Activated T-helper 2 cell treated with anti-CD3 and anti-CD28 coated beads, Interferon-gamma antibody, Interleukin-2, Interleukin-4, amounts not matched to agents 10 μg/mL and 5 μg/mL and 100 μg/mL, durations not matched to agents 14 hours and 24 hours and 36 hours (primary cell): Measurements from ENCODE around the gene ITGA4. TPM values are rescaled to one million over a fixed set of nuclear protein-coding genes. Genes with fewer than 3 reads are reported as not detected.

ENCODE experiments used
- DNase-seq: peaks from one replicate; pipeline ENCODE4 v3.0.0; 2021; ENCODE audit warnings: low spot score
- H3K27ac Mint-ChIP-seq: one replicate; pipeline ENCODE4 v1.8.0; 2021; ENCODE audit warnings: mixed read lengths
- H3K27me3 Mint-ChIP-seq: one replicate; pipeline ENCODE4 v1.8.0; 2021; ENCODE audit warnings: low read depth, mixed read lengths
- H3K36me3 Mint-ChIP-seq: one replicate; pipeline ENCODE4 v1.8.0; 2021; ENCODE audit warnings: low read depth, mixed read lengths
- H3K4me1 Mint-ChIP-seq: one replicate; pipeline ENCODE4 v1.8.0; 2021; ENCODE audit warnings: low read depth, mixed read lengths
- H3K4me3 Mint-ChIP-seq: one replicate; pipeline ENCODE4 v1.8.0; 2021; ENCODE audit warnings: low read depth, mild to moderate bottlenecking, moderate library complexity, mixed read lengths
- H3K9me3 Mint-ChIP-seq: one replicate; pipeline ENCODE4 v1.8.0; 2021; ENCODE audit warnings: mixed read lengths
- intact Hi-C: fragments of 100-400 bp; cut with micrococcal nuclease; formaldehyde crosslinking; loops from one replicate; pipeline ENCODE4 v1.15.1; 2023
- total RNA-seq: library from RNA; stranded (reverse); gene quantifications from 2 replicates; pipeline ENCODE4 v1.2.3, GENCODE V29; 2022

The ITGA4 gene
- total RNA-seq, 1 donor from 2014 or later: 96.5 TPM

DNA sequence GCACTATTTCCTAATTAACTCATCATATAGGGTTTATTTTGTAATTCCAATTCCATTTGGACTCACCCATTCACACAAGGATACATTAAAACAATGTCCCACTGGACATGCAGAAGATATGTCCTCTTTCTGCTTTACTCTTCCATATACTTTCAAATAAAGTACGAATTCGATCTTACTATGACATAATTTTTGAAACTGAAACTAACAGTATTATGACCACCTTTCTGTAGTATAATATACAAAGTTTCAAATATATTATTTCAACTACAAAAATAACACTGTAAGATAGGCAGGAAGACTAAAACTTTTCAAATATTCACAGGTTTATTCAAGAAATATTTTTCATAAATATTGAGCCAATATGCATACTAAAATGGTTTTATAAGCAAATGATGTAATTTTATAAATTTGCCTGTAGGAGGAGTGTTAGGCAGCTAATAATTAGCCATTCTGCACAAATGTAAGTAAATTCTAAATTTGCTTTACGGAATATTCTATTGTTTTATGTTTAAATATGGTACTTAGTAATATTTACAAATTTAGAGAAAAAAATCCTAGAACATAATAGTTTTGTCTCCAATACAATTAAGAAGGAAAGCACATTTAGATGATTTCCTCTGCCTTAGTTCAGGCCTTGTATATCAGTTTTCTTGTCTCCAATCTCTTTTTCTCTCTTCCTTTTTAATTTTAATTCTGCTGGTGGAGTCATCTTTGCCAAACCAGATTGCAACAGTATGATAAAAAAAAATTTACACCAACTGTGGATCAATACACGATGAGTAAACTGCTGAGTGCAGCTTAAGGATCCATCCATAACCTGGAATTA lies 113.9 kb downstream of the ITGA4 start:
- Mint-ChIP-seq H3K4me3 (no peak overlapping the region), H3K4me1 (peaks cover 3% of the 10 kb centered on the region), H3K27me3 (peaks cover 28% of the 10 kb centered on the region), H3K27ac (no peak overlapping the region), H3K9me3 (no peaks in the 10 kb centered on the region), H3K36me3 (no peaks in the 10 kb centered on the region)
- DNase-seq: no peak
- intact Hi-C loops: loop anchor here (5.0 to 10.0 kb wide), 3 partner anchors 106 to 496 kb away; no protein-coding TSS in a partner anchor

DNA sequence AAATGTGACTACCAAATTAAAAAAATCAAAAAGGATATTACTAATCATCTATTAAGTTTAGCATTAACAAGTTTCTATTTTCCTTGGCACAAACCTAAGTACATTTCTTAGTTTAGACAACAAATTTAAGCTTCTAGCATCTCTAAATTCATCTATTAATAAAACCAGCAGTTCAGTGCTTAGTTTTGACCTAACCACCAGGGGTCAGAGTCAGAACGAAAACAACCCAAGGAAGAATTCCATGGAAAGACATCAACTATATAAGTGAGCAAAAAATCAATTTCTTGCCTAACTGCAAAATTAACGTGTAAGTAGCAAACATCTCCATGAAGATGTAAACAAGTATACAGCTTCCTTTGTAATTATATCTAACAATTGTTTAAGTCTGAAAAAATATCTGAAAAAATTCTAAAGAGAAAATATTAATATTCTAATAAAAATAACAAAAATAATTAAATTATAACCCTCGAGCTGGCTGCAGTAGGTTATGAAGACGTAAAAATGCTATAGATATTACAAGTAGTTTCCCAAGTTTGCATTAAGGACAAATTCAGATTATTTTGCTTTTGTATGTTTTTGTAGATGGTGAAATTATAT lies 116.1 kb downstream of the ITGA4 start:
- H3K27ac Mint-ChIP-seq: no peak overlapping the region
- H3K4me3 Mint-ChIP-seq: no peak overlapping the region
- H3K4me1 Mint-ChIP-seq: peaks cover 3% of the 10 kb centered on the region
- intact Hi-C loops: loop anchor here (5.0 to 10.0 kb wide), 3 partner anchors 104 to 498 kb away; no protein-coding TSS in a partner anchor
- no peak for DNase-seq
- no peaks in the 10 kb centered on the region for H3K36me3 Mint-ChIP-seq
- no peaks in the 10 kb centered on the region for H3K9me3 Mint-ChIP-seq
- peaks cover 26% of the 10 kb centered on the region for H3K27me3 Mint-ChIP-seq

DNA sequence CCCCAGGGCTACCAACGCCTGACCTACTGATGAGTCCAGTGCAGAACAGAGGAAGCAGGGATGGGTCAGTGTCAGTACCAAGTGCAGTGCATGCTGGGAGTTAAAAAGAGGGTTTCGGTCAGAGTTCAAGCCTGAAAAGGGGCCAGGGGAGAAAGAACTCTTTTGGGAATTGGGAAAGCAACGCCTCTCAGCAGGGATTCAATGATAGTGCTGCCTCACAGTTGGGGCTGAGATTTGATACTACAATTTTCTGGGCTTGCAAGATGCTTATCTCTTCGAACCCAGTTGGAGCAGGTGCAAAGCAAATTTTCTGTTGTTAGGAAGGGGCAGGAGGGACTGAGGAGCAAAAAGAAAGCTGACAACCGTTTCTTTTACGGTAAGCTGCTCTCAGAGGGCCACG lies 117.1 kb downstream of the ITGA4 start:
- H3K36me3 Mint-ChIP-seq: no peaks in the 10 kb centered on the region
- H3K4me3 Mint-ChIP-seq: no peak overlapping the region
- DNase-seq: no peak
- H3K9me3 Mint-ChIP-seq: no peaks in the 10 kb centered on the region
- no peaks in the 10 kb centered on the region for H3K4me1 Mint-ChIP-seq
- intact Hi-C loops: loop anchor here (5.0 to 10.0 kb wide), 3 partner anchors 103 to 500 kb away; no protein-coding TSS in a partner anchor
- peaks cover 25% of the 10 kb centered on the region for H3K27me3 Mint-ChIP-seq
- no peak overlapping the region for H3K27ac Mint-ChIP-seq

DNA sequence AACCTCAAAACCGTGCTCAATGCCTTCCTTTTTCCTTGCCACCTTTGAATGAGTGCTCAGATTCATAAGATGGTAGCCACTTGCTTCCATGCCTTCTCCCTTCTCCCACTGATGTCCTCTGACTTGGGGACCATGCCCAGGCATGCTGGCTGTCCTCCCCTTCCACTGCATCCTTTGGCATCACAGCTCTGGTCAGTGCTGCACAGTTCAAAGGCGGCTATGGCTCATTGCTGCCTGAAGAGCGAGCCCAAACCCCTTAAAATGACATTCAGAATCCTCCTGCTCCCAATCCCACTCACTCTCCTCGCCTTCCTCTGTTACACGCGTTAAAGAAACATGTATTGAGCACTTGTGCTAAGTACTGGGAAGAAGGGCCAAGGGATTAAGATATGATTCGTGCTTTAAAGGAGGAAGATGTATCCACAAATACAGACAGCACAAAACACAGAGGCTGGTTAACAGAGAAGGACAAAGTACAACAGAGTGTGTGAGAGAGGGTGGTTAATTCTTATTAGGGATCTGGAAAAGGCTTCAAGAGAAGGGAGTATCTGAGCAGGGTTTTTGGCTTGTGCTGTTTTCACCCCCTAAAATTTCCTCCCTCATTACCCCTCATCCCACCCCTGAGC lies 118.0 kb downstream of the ITGA4 start:
- Mint-ChIP-seq H3K9me3 (no peaks in the 10 kb centered on the region), H3K4me1 (no peaks in the 10 kb centered on the region), H3K36me3 (no peaks in the 10 kb centered on the region), H3K27me3 (peaks cover 22% of the 10 kb centered on the region), H3K27ac (no peak overlapping the region), H3K4me3 (no peak overlapping the region)
- intact Hi-C loops: loop anchor here (10.0 kb wide), 2 partner anchors 140 to 500 kb away; no protein-coding TSS in a partner anchor
- DNase-seq: no peak

DNA sequence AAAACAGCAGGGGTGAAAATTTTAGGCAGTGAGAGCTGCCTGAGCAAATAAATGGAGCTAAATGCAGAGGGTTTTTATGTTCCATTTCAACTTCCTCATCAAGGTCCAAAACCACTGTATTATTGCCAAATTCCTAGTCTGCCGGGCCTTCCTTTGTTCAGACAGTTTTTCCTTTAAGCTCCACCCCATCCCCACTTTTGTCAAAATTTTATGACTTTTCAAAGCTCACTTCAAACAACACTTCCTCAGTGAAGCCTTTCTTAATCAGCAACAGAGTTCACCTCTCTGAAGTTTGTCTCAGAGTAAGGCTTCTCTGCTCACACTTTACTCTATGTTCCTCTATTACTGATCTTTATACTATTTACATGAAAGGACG lies 118.5 kb downstream of the ITGA4 start:
- H3K27me3 Mint-ChIP-seq: peaks cover 22% of the 10 kb centered on the region
- H3K4me1 Mint-ChIP-seq: no peaks in the 10 kb centered on the region
- intact Hi-C loops: loop anchor here (10.0 kb wide), 2 partner anchors 139 to 501 kb away; no protein-coding TSS in a partner anchor
- no peak overlapping the region for H3K4me3 Mint-ChIP-seq
- no peak for DNase-seq
- H3K9me3 Mint-ChIP-seq: no peaks in the 10 kb centered on the region
- no peaks in the 10 kb centered on the region for H3K36me3 Mint-ChIP-seq
- no peak overlapping the region for H3K27ac Mint-ChIP-seq

DNA sequence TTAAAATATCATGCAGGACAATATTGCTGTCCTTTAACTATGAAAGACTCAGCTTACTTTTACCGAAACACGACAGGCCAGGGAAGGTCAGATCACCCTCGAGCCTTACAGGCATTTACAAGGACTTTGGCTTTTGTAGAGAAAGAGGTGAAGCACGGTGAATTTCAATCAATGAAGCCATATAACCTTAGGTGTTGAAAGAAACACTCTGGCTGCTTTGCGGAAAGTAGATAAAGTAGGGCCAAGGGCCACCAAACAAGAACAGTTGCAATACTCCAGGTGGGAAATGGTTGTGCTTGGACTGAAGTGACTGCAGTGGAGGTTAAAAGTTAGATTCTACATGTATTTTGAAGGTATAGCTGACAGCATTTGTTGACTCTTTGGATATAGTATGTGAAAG lies 119.2 kb downstream of the ITGA4 start:
- DNase-seq: no peak
- Mint-ChIP-seq H3K9me3 (no peaks in the 10 kb centered on the region), H3K27ac (no peak overlapping the region), H3K4me3 (no peak overlapping the region), H3K4me1 (no peaks in the 10 kb centered on the region), H3K36me3 (no peaks in the 10 kb centered on the region), H3K27me3 (peaks cover 25% of the 10 kb centered on the region)
- intact Hi-C loops: loop anchor here (10.0 kb wide), 2 partner anchors 138 to 502 kb away; no protein-coding TSS in a partner anchor

DNA sequence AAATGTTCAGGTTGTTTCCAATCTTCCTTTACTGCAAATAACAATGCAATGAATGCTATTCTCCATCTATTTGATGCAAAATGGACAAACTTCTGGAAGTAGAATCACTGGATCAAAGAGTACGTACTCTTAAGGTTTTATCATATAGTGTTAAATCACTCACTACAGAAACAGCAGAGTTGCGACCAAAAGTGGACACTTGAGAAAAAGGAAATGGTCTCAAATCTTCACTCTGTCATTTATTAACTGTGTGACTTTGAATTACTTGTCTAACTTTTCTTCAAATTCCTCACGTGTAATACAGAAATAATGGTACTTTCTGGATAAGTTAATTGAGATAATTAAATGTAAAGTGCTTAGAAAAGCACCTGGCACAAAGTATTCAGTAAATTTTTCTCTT lies 121.6 kb downstream of the ITGA4 start:
- no peaks in the 10 kb centered on the region for H3K9me3 Mint-ChIP-seq
- peaks cover 19% of the 10 kb centered on the region for H3K27me3 Mint-ChIP-seq
- intact Hi-C loops: loop anchor here (10.0 kb wide), 2 partner anchors 136 to 504 kb away; no protein-coding TSS in a partner anchor
- no peaks in the 10 kb centered on the region for H3K4me1 Mint-ChIP-seq
- DNase-seq: no peak
- H3K27ac Mint-ChIP-seq: no peak overlapping the region
- H3K4me3 Mint-ChIP-seq: no peak overlapping the region
- no peaks in the 10 kb centered on the region for H3K36me3 Mint-ChIP-seq

DNA sequence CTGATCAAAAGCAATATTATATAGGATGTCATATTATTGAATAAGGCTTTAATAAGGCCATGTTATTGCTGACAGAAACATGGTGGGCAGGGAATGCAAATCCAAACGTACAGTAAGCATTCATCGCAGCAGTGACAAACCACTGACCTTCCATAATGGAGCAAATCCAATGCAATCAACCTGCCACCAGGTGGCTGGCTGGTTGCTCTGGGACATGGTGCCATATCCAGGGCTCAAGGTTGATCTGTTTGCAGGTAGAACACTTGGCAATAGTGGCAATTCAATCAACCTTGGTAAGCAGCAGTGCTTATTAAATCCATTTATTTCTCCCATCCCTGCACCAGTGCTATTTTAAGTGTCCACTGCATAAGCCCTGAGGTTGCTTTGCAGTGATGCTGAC lies 124.3 kb downstream of the ITGA4 start:
- no peak for DNase-seq
- Mint-ChIP-seq H3K27me3 (peaks cover 32% of the 10 kb centered on the region), H3K36me3 (no peaks in the 10 kb centered on the region), H3K27ac (no peak overlapping the region), H3K9me3 (no peaks in the 10 kb centered on the region), H3K4me3 (no peak overlapping the region), H3K4me1 (peaks cover 10% of the 10 kb centered on the region)
- intact Hi-C loops: no loop called here

DNA sequence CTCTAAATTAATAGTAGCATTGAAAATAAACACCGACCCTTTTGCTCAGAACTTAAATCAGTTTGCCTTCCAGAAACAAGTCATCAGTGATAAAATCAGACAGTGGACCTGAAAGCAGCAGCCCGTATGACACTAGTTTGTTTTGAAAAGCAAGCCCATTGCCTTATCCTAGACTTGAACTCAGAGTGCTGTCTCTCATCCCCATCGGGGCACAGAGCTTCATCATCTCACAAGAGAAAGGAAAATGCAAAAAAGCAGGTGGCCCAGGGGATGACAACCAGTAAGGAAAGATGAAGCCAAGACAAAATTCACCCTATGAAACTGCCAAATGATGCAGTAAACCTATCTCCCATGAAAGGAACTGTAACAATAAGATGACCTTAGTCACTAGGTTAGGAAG lies 128.5 kb downstream of the ITGA4 start:
- no peak for DNase-seq
- H3K27me3 Mint-ChIP-seq: peaks cover 46% of the 10 kb centered on the region
- H3K4me3 Mint-ChIP-seq: no peak overlapping the region
- H3K27ac Mint-ChIP-seq: no peak overlapping the region
- intact Hi-C loops: no loop called here
- no peaks in the 10 kb centered on the region for H3K36me3 Mint-ChIP-seq
- H3K4me1 Mint-ChIP-seq: peaks cover 14% of the 10 kb centered on the region
- H3K9me3 Mint-ChIP-seq: no peaks in the 10 kb centered on the region

Other genes with a start within 250 kb of the ITGA4 start
- not detected in 2 replicates for gene CERKL, start 199.7 kb downstream of the ITGA4 start, total RNA-seq
- not detected in 2 replicates for gene NEUROD1, start 223.1 kb downstream of the ITGA4 start, total RNA-seq